PC-3 (cell line): ENCODE measurements around the gene NDC1.

Experiments
- EZH2 ChIP-seq: fragments of 300-600 bp; sonication (generic); IDR thresholded peaks from one replicate; pipeline ENCODE4 v1.6.1; 2017; ENCODE audit warnings: antibody characterized with exemption, mild to moderate bottlenecking, low read length; ENCODE audit not compliant: unreplicated experiment
- EZH2phosphoT487 ChIP-seq: fragments of 300-600 bp; sonication (generic); IDR thresholded peaks from 2 replicates; pipeline ENCODE4 v1.6.1; 2018; ENCODE audit warnings: mild to moderate bottlenecking, antibody characterized with exemption, low read length, borderline replicate concordance
- TF ChIP-seq, protein P1 (sequence below): fragments of 300-600 bp; sonication (generic); conservative IDR thresholded peaks from 2 replicates; pipeline ENCODE4 v1.5.1; 2017; ENCODE audit warnings: antibody characterized with exemption, low read depth, mild to moderate bottlenecking, low read length

DNA sequence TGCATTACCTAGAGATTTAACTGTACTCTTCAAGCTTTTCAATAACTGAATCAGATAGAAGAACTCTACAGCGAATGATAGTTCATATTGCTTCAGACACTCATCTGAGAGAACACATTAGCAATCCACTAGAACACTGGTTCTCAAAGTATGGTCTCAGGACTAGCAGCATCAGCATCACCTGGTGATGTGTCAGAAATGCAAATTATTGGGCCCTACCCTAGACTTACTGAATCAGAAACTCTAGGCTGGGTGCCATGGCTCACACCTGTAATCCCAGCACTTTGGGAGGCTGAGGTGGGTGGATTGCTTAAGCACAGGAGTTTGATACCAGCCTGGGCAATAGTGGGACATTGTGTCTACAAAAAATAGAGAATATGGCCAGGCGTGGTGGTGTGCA lies 74.2 kb downstream of the NDC1 start:
- TF ChIP-seq, protein P1, sequence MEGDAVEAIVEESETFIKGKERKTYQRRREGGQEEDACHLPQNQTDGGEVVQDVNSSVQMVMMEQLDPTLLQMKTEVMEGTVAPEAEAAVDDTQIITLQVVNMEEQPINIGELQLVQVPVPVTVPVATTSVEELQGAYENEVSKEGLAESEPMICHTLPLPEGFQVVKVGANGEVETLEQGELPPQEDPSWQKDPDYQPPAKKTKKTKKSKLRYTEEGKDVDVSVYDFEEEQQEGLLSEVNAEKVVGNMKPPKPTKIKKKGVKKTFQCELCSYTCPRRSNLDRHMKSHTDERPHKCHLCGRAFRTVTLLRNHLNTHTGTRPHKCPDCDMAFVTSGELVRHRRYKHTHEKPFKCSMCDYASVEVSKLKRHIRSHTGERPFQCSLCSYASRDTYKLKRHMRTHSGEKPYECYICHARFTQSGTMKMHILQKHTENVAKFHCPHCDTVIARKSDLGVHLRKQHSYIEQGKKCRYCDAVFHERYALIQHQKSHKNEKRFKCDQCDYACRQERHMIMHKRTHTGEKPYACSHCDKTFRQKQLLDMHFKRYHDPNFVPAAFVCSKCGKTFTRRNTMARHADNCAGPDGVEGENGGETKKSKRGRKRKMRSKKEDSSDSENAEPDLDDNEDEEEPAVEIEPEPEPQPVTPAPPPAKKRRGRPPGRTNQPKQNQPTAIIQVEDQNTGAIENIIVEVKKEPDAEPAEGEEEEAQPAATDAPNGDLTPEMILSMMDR: no peak
- TF ChIP-seq EZH2phosphoT487 (no peak), EZH2 (no peak)
